Measurements from ENCODE around the gene SRD5A3. TPM values are rescaled to one million over a fixed set of nuclear protein-coding genes. Genes with fewer than 3 reads are reported as not detected.
"Not testable (repeated sequence)": the region's sequence is repeated elsewhere in the genome, so short reads cannot be mapped to it uniquely, and the experiment has no call there.

Gene SRD5A3
- total and polyA plus RNA-seq, 4 donors: 5.2 to 18.2 (median 9.5) TPM

- Histone ChIP-seq H3K36me3 (ENCODE audit: control insufficient read depth in 4 of 4, insufficient read depth in 3 of 4, low read depth in 1 of 4, low read length in 3 of 4) (no peaks in the 10 kb centered on the region), H3K27me3 (ENCODE audit: control insufficient read depth in 4 of 4, insufficient read depth in 4 of 4, low read length in 3 of 4) (no peaks in the 10 kb centered on the region), H3K27ac (ENCODE audit: low read depth in 1 of 2, low read length in 2 of 2) (no peak overlapping the region), H3K4me1 (ENCODE audit: control insufficient read depth in 4 of 4, insufficient read depth in 4 of 4, low read length in 3 of 4) (peaks cover 0 to 13% (median 7%) of the 10 kb centered on the region in 4 donors), H3K9ac (ENCODE audit: low read depth in 1 of 2, low read length in 2 of 2) (no peak overlapping the region), H3K9me3 (ENCODE audit: control insufficient read depth in 4 of 4, low read length in 3 of 4) (no peaks in the 10 kb centered on the region), H3K4me3 (ENCODE audit: low read depth in 1 of 3, low read length in 3 of 3) (no peak overlapping the region)
- 93% methylated on average over 3 of the region's 3 CpGs for WGBS
- DNase-seq (ENCODE audit: low spot score): no peak
- no peak for TF ChIP-seq RXRA (IDR thresholded peaks at IDR 0.05)
- no peak for TF ChIP-seq FOXA1 (IDR thresholded peaks at IDR 0.05)
- no peak for TF ChIP-seq JUND (IDR thresholded peaks at IDR 0.05)
- no peak for TF ChIP-seq REST (IDR thresholded peaks at IDR 0.05)
- no peak for TF ChIP-seq NR2F2 (IDR thresholded peaks at IDR 0.05)
- TF ChIP-seq GABPA (IDR thresholded peaks at IDR 0.05 in 1 of 2, conservative IDR thresholded peaks at IDR 0.05 in 1 of 2): no peak
- no peak for TF ChIP-seq HNF4G (IDR thresholded peaks at IDR 0.05)
- no peak for TF ChIP-seq RAD21 (IDR thresholded peaks at IDR 0.05)
- TF ChIP-seq, protein P1, sequence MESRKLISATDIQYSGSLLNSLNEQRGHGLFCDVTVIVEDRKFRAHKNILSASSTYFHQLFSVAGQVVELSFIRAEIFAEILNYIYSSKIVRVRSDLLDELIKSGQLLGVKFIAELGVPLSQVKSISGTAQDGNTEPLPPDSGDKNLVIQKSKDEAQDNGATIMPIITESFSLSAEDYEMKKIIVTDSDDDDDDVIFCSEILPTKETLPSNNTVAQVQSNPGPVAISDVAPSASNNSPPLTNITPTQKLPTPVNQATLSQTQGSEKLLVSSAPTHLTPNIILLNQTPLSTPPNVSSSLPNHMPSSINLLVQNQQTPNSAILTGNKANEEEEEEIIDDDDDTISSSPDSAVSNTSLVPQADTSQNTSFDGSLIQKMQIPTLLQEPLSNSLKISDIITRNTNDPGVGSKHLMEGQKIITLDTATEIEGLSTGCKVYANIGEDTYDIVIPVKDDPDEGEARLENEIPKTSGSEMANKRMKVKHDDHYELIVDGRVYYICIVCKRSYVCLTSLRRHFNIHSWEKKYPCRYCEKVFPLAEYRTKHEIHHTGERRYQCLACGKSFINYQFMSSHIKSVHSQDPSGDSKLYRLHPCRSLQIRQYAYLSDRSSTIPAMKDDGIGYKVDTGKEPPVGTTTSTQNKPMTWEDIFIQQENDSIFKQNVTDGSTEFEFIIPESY (IDR thresholded peaks at IDR 0.05): no peak
- TF ChIP-seq HNF4A (conservative IDR thresholded peaks at IDR 0.05): no peak
- no peak for TF ChIP-seq FOXA2 (IDR thresholded peaks at IDR 0.05)
- TF ChIP-seq ATF3 (IDR thresholded peaks at IDR 0.05): no peak
- no peak for TF ChIP-seq YY1 (IDR thresholded peaks at IDR 0.05)
- TF ChIP-seq EGR1 (IDR thresholded peaks at IDR 0.05; ENCODE audit: low read depth in 2 of 2): no peak
- TF ChIP-seq MAX (IDR thresholded peaks at IDR 0.05): no peak
- TF ChIP-seq CTCF (IDR thresholded peaks at IDR 0.05; ENCODE audit: low read depth, low read length, missing input control): no peak
- no peak for TF ChIP-seq TAF1 (conservative IDR thresholded peaks at IDR 0.05)
- no peak for TF ChIP-seq SP1 (IDR thresholded peaks at IDR 0.05)
Measured at GRCh38 chr4:55348466-55348865, 2.4 kb downstream of the SRD5A3 start.

DNA sequence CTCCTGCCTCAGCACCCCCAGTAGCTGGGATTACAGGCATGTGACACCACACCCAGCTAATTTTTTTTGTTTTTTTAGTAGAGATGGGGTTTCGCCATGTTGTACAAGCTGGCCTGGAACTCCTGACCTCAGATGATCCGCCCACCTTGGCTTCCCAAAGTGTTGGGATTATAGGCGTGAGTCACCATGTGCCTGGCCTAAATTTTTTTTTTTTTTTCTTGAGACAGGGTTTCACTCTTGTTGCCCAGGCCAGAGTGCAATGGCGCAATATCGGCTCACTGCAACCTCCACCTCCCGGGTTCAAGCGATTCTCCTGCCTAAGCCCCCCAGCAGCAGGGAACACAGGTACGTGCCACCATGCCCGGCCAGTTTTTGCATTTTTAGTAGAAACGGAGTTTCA, 4.8 kb downstream of the SRD5A3 start:
- not testable (repeated sequence) for H3K27me3 ChIP-seq (ENCODE audit: control insufficient read depth in 4 of 4, insufficient read depth in 4 of 4, low read length in 3 of 4); DNase-seq (ENCODE audit: low spot score); H3K9me3 ChIP-seq (ENCODE audit: control insufficient read depth in 4 of 4, low read length in 3 of 4); H3K27ac ChIP-seq (ENCODE audit: low read depth in 1 of 2, low read length in 2 of 2); H3K4me3 ChIP-seq (ENCODE audit: low read depth in 1 of 3, low read length in 3 of 3); H3K4me1 ChIP-seq (ENCODE audit: control insufficient read depth in 4 of 4, insufficient read depth in 4 of 4, low read length in 3 of 4); H3K36me3 ChIP-seq (ENCODE audit: control insufficient read depth in 4 of 4, insufficient read depth in 3 of 4, low read depth in 1 of 4, low read length in 3 of 4); H3K9ac ChIP-seq (ENCODE audit: low read depth in 1 of 2, low read length in 2 of 2)
- WGBS: 97% methylated on average over 10 of the region's 10 CpGs

Measured in liver (tissue), 9 donors.